LNCaP clone FGC (cell line): ENCODE measurements around the gene KIN.
"Not testable (repeated sequence)": the region's sequence is repeated elsewhere in the genome, so short reads cannot be mapped to it uniquely, and the experiment has no call there.

Experiments
- DNase-seq: peaks from one replicate; pipeline ENCODE4 v3.0.0-alpha.2; 2011; ENCODE audit warnings: low read depth
- H3K4me3 ChIP-seq: 2 replicates; pipeline ENCODE4 v1.5.1; 2011; ENCODE audit warnings: mild to moderate bottlenecking, low read depth, low read length, control low read depth
- TF ChIP-seq, protein P1 (sequence below): IDR thresholded peaks from 2 replicates; pipeline ENCODE4 v1.5.1; 2012; ENCODE audit warnings: mild to moderate bottlenecking; ENCODE audit not compliant: control insufficient read depth, insufficient read depth; ENCODE audit errors: extremely low read depth

KIN gene

DNA sequence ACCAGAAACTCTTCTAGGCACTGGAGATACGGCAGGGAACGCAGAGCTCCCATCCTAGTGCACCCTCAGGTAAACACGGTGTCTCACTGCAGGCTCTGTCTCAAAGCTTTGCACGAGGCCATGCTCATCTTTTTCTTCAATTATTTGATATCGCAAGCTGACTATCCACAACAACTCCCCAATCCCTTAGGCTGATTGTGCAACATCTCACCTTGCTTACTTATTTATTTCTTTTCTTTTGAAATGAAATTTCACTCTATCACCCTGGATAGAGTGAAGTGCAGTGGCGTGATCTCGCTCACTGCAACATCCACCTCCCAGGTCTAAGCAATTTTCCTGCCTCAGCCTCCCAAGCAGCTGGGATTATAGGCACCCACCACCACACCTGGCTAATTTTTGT is 72.3 kb downstream of the KIN start:
- TF ChIP-seq, protein P1, sequence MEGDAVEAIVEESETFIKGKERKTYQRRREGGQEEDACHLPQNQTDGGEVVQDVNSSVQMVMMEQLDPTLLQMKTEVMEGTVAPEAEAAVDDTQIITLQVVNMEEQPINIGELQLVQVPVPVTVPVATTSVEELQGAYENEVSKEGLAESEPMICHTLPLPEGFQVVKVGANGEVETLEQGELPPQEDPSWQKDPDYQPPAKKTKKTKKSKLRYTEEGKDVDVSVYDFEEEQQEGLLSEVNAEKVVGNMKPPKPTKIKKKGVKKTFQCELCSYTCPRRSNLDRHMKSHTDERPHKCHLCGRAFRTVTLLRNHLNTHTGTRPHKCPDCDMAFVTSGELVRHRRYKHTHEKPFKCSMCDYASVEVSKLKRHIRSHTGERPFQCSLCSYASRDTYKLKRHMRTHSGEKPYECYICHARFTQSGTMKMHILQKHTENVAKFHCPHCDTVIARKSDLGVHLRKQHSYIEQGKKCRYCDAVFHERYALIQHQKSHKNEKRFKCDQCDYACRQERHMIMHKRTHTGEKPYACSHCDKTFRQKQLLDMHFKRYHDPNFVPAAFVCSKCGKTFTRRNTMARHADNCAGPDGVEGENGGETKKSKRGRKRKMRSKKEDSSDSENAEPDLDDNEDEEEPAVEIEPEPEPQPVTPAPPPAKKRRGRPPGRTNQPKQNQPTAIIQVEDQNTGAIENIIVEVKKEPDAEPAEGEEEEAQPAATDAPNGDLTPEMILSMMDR: no peak

DNA sequence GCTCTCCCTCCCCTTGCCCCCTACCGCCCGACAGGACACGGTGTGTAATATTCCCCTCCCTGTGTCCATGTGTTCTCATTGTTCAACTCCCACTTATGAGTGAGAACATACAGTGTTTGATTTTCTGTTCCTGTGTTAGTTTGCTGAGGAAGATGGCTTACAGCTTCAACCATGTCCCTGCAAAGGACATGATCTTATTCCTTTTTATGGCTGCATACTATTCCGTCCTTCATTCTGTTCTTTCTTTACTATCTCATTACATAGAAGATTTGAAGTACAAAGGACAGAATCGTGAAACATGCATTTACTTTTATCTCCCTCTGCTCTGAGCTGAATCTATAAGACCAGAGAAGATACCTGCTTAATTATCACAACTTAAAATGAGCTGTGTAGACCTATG is 76.7 kb downstream of the KIN start:
- not testable (repeated sequence) for H3K4me3 ChIP-seq, DNase-seq

More for the DNA sequence above, 72.3 kb downstream of the KIN start:
- DNase-seq: no peak
- no peak overlapping the region for H3K4me3 ChIP-seq

DNA sequence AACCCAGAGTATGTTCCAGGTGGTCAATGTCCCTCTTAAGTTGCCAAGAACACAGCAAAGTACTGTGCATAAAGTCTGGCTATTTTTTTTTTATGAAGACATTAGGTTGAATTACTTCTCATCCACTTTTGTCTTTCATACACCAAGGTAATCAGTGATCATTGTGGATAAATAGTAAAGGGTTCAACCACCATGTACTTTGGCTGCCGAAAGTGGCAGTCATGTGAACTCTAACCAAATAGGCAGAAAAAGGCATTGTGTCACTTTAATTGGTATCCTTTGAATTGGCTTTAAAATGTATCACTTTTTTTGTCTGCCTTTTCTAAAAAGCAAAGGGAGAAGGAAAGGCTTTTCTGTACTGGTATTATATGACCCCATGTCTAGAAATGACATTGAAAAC is 77.3 kb downstream of the KIN start:
- no peak for DNase-seq
- H3K4me3 ChIP-seq: no peak overlapping the region
- TF ChIP-seq, protein P1: no peak

DNA sequence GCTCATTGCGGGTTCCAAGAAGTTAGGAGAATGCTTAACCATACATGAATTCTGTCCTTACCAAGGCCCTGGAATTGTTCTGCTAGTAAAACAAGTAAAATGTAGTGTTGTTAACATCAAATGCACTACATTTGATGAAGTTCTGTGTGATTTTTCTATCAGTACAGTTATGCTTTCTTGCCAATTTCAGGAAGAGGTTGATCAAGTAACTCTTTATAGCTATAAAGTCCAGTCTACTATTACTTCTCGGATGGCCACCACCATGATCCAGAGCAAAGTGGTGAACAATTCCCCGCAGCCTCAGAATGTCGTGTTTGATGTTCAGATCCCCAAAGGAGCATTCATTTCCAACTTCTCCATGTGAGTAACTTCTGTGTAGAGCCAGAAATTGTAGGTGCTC is 79.0 kb downstream of the KIN start:
- H3K4me3 ChIP-seq: no peak overlapping the region
- TF ChIP-seq, protein P1: no peak

DNA sequence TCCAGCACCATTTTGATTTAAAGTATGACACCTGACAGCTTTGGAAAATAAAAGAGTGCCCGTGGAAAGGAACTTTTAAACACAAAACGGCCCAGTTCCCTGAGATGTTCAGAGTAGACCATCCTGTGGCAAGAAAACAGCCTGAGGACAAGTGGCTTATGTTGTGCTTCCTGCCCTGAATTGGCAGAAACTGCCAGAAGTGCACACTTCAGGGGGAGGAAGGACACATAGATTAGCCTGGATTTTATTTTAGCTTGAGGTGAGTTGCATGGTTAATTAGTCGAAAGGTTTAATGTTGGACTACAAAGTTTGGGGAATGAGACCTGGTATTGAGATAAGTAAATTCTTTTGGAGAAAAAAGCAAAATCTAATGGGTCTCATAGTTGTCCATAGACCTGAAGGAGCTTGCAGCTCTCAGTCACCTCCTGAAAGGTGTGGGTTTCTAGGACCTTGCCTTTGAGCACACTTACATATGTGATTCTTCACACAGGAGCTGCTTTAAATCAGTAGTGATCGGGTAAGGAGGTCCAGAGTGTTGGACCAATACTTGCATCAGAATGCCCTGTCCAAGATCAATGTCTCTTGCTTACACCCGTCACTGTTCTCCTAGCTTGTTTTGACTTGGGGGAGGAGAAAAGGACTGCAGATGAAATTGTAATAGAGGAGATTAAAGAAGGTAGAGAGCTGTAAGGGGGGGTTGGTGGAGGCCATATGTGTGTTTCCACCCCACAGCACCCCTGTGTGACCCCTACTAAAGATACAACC is 79.8 kb downstream of the KIN start:
- TF ChIP-seq, protein P1: no peak
- H3K4me3 ChIP-seq: no peak overlapping the region
- no peak for DNase-seq

More for the DNA sequence above, 79.0 kb downstream of the KIN start:
- no peak for DNase-seq

DNA sequence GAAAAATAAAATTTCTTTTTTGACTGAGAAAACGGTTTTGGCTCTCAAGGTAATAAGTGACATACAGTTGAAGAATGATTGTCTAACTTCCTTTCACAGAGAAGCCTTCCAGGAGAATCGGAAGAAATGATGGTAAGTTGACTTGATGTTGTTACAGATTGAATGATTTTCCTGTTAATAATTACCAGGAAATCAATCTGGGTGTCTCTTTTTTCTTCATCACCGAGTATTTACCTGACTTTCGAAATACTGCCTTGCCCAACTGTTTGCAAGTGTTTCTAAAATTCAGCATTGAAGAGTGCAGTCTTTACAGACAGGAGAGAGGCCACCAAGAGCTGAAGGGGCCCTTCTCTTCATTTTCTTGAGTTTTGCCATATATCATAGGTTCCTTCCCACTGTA is 80.7 kb downstream of the KIN start:
- no peak overlapping the region for H3K4me3 ChIP-seq
- TF ChIP-seq, protein P1: no peak
- DNase-seq: no peak

DNA sequence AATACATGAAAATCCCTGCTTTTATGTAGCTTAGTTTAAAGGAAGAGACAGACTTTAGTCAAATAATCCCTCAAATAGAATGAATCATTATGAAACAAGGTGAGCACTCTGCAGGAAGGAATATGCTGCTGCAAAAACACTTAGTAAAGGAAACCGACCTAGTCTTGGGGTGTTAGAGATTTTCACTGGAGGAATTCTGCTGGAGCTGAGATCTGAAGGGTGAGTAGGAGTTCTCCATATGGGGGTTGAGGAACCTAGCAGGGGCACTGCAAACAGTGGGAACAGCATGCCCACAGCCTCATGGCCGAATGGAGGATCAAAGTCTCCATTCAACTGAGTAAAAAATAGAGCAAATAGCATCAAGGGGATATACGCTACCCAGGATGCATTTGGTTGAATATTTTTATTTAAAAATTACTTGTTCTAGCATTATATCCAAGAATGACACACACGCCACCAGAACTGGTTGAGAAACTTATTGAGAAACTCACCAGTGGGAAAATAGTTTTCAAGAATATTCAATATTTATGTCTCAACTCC is 81.2 kb downstream of the KIN start:
- no peak overlapping the region for H3K4me3 ChIP-seq
- TF ChIP-seq, protein P1: no peak
- no peak for DNase-seq
